Renal pelvis (tissue), 4 donors: Measurements from ENCODE around the gene HCFC1R1. TPM values are rescaled to one million over a fixed set of nuclear protein-coding genes. Genes with fewer than 3 reads are reported as not detected.
A peak's percentile ranks its signal among the peaks of the same experiment; 100 is the strongest.

Experiments used
- DNase-seq: peaks from one replicate; pipeline ENCODE4 v3.0.0-alpha.2; 2013
- polyA plus RNA-seq, 3 donors: library from polyadenylated mRNA; unstranded; fragments of 120-200 nt; gene quantifications; one replicate each; pipeline ENCODE4 v1.2.1, GENCODE V29; 2013; ENCODE audit not compliant: insufficient read length in 3 of 3

HCFC1R1 gene
- polyA plus RNA-seq, 3 donors = 69.1 to 76.5 (median 71.3) TPM

DNA sequence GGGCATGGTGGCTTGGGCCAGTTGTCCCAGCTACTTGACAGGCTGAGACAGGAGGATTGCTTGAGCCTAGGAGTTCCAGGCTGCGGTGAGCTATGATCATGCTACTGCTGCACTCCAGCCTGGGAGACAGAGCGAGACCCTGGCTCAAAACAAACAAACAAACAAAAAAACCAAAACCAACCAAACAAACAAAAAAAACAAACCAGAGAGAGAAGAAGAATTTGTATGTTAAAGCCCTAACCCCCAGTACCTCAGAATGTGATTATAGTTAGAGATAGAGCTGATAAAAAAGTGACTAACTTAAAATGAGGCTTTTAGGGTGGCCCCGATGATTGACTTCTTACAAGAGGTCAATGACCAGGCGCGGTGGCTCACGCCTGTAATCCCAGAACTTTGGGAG is 21.0 kb upstream of the HCFC1R1 start:
- no peak for DNase-seq

DNA sequence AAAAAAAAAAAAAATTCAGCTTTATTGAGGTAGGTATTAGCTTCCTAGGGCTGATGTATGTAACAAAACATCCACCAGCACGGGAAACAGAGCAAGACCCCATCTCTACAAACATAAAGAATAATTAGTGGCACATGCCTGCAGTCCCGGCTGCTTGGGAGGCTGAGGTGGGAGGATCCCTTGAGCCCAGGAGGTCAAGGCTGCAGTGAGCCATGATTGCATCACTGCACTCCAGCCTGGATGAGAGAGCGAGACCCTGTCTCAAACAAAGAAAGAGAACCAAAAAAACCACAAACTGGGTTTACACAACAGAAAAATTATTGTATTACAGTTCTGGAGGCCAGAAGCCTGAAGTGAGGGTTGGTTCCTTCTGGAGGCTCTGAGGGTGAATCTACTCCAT is 18.6 kb upstream of the HCFC1R1 start:
- DNase-seq = no peak

DNA sequence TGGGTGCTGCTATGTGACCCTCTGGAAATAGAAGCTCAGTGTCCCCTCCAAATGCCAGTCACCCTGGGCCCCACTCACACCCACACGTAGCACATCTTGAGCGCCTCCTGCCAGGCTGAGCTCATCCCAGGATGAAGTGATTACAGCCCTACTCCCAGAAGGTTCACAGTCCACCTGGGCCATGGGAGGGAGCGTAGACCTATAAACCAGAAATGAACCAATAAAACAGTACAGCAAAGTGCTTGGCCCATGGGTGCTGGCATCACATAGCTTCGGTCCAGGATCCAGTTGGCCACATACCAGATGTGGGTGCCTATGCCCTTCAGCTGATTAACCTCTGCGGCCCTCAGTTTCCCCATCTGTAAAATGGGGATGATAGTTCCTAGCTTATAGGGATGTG is 15.2 kb upstream of the HCFC1R1 start:
- DNase-seq = no peak

DNA sequence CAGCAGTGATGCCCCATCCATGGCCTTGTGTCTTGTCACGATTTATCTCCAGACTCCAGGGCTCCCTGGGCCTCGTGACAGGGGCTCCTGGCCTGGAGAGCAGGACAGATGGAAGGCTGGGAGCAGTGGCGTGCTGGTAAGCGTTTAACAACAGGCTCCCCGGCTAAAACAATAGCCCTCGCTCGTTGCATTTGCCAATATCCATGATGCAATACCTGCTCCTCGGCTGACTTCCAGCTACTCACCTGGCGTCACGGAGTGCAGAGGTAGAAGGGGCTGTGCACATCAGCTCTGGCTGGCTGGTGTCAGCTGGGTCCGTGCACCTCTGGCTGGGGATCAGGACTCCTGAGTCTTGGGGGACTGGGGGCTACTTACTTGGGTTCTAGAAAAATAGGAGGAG is 14.5 kb upstream of the HCFC1R1 start:
- no peak for DNase-seq

DNA sequence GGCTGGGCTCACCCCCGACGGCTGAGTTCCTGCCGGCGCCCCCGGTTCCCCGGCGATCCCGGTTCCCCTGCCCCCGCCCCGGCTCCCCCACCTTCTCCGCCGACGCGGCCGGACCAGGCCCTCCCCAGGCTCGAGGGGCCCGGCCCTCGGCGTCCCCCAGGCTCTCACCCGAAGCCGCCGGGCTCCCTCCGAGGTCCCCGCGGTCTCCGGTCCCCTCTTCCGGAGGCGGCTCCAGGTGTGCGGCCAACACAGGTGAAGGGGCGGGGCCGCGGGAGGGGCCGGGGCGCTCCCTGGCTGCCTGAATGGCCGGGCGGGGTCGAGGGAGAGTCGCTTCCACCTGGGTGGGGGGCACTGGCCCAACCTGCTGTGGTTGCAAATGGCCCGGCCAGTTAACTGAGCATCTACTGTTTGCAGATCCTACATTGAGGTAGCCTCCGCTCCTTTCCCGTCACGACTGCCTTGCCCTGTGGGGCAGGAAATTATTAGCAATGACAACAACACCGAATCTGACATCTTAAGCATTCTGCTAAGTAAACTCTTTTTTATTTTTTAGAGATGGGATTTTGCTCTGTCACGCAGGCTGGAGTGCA is 13.1 kb upstream of the HCFC1R1 start, which contains the start of gene BICDL2:
BICDL2 (minus strand) TSS at position 219 of the 590 bp plus-strand sequence. CDS start 1,448 bp downstream, outside the sequence.
- no peak for DNase-seq

DNA sequence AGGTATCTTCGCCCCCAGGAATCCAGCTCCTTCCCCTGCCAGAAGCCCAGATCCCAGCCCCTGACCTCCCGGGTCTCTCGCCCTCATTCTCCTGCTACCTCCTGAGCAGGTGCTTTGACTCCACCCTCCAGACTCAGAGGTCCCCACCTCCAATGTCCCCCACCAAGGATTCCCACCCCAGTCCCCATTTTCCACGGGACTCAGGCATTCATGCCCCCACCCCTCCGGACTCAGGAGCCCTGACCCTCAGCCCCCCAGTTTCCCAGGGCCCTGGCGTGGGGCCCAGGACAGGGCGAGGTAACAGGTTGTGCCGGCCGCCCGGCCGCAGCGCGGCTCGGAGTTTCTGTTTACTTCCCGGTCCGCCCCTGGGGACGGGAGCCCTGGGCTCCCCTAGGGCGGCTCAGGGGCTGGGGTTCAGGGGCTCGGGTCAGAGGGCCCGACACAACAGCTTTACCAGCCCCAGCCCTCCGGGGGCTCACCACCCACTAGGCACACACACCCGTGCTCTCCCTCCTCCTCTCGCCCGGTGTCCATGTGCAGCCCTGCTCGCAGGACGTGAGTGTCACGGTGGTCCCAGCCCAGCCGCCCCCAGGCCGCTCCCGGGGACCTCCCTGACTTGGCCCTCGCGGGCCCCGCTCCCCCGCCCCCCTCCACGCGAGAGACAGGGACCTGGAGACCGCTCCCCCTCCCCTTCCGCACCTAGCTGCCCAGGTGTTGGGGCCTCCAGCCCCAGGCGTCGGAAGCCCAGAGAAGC is 12.4 kb upstream of the HCFC1R1 start:
- DNase-seq = no peak

DNA sequence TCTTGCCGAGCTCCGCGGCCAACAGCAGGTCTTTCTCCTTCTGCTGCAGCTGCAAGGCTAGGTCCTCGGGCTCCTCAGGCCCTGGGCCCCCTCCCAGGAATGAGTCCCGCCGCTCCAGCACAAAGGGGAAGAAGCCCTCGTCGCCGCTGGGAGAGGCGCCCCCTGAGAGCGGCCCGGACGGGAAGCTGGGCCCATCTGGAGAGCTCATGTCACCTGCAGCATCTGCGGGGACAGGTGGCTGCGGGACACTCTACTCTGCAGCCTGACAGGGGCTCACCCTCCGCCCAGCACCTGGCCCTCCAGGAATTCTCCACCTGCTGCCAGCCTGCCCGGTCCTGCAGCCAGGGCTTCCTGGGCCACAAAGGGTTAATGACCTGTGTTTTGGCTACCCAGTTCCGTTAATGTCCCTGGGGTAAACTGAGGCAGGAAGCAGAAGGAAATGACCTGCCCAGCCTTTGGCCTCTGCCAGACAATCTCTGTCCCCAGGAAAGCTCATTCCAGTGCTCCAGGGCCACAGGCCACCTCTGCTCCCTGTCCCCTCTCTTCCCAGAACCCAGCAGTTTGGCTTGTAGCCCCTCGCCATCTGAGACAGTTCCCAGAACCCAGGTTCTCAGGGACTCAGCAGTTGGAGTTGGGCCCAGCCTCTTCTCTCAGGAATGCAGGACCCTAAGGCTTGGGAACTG is 11.7 kb upstream of the HCFC1R1 start:
- no peak for DNase-seq

DNA sequence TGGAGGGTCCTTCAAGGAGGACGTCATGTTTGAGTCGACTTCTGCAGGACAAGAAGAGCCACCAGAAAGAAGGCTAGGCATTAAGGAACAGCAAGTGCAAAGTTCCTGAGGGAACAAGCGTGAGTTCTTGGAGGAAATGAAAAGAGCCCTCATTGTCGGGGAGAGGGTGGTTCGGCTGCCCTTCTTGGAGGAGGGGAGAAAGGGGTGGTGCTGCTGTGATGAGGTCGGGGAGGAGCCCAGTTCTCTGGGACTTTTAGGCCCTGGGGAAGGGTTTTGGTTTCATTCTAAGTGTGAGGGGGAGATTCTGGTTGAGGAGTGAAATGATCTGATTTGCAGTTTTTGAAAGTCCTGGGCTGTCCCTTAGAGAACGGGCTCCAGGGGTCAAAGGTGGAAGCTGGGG is 8.9 kb upstream of the HCFC1R1 start:
- no peak for DNase-seq

DNA sequence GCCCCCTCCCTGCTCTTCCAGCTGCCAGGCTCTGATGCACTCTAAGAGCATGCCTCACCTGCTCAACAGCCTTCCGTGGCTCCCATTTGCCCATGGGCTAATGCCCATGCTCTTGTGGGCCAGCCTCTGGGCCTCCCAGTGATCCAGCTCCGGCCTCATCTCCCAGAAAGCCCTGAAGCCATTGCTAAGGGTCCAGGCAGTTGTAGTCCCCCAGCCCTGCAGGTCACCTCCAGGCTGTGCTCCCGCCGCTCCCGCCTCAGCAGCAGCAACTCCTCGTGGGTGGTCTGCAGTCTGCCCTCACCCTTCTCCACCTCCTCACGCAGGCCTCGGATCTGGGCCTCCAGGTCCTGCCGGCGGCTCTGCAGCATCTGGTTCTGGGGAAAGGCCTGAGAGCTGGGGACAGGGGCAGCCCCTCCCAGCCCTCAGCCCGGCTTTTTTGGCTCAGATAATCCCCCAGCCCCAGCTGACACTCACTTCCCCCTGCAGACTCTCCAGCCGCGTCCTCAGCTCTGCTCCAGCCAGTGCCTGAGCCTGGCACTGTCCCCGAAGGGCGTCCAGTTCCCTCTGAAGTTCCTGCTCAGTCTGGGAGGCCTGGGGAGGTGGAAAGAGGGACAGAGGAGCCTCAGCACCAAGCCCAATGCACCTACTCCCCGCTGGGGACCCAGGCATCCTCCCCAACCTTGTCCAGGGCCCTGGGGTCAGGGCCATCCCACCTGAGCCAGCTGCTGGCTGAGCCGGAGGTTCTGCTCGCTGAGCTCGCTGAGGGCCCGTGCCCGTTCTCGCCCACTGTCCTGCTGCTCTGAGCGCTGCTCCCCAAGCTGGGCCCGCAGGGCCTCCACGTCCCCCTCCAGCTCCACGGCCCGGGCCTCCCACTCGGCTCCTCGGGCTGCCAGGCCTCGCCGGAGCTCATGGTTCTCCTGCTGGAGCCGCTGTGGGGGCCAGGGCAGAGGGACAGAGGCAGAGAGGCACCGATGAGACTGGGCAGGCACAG is 6.8 kb upstream of the HCFC1R1 start:
- DNase-seq = no peak

DNA sequence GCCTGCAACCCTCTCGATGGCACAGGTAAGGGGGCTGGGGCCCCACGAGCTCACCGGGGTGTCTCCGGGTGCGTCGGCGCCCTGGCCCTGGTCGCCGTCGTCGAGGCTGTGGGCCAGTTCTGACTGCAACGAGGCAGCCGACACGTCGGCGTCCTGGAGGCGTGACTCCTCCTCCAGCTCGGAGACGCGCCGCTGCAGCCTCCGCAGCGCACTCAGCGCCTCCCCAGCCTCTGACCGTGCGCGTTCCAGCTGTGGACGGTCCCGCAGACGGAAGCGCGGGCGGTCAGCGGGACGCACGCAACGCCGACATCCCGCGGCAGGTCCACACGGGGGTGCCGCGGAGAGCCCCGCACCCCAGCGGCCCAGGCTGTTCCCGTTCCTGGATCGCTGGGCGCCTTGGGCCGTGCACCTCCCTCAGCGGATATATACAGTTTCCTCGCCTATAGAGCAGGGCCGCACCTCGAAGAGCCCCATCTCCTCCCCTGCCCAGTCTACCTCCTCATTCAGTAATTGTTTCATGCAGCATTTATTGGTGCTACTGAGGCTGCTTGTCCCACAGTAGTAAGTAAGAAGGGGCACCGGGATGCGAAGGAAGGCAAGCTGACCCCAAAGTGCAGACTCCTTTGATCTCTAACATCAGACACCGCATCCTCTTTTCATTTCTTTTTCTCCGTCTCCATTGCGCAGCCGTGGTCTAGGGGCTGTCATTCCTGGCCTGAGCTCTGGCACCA is 5.9 kb upstream of the HCFC1R1 start:
- no peak for DNase-seq

DNA sequence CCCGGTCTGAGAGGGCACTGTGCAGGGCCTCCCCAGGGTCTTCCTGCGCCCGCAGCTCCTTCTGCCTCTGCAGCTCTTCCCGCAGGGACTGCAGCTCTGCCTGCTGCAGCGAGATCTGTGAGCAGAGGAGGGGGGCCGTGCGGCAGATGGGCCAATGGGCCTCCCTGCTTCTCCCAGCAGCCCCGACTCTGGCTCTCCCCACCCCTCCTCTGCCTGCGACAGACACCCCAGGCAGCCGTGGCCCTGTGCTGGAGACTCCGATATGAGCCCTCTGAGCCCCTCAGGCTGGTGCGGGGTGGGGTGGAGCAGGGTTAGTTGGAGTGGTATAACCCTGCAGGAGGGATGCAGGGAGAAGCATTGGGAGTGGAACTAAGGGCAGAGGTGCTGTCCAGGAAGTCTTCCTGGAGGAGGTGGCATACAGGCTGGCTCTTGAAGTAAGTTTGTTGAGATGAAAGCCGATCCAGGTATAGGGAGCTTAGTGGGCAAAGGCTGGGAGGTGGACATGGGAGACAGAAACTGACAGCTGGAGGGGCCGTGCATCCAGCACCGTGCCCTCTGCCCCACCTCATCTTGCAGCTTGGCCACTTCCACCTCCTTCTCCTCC is 5.1 kb upstream of the HCFC1R1 start:
- no peak for DNase-seq

DNA sequence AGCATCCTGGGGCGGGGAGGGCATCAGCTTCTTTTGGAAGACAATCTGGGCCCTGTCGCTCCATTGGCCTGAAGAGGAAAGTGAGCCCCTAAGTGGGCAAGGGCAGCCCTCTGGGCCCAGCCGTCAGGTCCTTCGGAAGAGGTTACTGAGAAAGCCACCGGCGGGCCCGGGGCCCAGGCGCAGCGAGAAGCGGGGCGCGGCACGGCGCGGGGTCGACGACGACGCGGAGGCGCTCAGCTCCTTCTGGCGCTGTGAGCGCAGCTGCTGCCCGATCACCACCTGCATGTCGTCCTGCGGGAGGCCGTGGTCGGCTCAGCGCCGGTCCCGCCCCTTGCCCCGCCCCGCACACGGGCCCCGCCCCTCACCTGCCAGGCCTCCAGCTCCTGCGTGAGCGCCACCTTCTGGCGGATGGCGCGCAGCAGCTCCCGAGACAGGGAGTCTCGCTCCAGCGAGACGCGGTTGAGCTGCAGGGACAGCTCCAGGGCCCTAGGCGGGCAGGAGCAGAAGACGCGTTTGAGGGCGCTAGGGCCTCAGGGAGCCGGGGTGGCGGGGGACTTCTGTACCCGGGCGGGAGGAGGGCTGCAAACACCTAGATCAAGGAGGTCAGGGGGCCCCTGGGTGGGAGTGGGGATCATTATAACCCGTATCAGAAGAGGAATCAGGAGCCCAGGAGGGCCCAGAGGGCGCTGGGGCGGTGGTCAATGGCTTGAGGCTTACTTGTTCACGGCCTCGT is 4.4 kb upstream of the HCFC1R1 start:
- peak; percentile 82 for DNase-seq

DNA sequence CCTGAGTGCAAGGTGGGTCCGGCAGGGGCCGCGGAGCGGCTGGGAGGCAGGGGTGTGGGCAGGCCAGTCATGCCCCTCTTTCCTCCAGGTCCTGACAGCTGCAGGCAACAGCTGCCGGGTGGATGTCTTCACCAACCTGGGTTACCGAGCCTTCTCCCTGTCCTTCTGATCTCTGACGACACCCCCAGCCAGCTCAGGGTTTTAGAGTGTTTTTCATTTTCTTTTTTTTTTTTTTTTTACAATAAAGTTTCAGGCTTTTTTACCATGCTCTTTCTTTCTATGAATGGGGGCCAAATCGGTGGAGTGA is 3.7 kb upstream of the HCFC1R1 start:
- no peak for DNase-seq

DNA sequence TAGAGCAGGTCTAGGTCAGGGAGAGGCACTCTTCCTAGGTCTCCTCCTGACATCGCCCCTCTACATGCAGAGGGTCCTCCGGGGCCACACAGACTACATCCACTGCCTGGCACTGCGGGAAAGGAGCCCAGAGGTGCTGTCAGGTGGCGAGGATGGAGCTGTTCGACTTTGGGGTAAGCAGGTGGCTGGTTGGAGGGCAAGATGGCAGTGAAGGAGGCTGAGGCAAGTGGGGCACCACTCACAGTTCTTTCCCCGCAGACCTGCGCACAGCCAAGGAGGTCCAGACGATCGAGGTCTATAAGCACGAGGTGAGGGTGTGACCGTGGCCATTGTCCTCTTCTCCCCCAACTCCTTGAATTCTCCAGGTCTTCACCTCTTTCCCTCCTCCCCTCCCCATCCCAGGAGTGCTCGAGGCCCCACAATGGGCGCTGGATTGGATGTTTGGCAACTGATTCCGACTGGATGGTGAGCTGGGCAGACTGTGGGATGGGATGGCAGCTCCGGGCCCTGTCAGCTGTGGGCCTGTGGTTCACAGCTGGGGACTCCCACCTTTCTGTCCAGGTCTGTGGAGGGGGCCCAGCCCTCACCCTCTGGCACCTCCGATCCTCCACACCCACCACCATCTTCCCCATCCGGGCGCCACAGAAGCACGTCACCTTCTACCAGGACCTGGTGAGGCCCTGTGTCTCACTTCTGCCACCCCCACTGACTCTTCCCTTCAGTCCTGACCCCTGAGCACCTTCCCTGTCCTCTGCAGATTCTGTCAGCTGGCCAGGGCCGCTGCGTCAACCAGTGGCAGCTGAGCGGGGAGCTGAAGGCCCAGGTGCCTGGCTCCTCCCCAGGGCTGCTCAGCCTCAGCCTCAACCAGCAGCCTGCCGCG is 3.1 kb upstream of the HCFC1R1 start:
- DNase-seq = no peak

DNA sequence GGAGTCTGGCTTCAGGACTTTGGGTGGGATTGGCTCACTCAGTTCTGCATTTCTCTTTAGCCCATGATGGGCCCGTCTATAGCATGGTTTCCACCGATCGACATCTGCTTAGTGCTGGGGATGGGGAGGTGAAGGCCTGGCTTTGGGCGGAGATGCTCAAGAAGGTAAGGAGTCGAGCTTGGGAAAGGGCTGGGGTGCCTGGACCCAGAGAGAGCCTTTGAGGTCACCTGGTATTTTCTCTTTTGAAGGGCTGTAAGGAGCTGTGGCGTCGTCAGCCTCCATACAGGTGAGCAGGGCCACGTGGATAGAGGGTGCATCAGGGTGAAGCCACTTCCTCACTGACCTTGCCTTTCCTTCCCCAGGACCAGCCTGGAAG is 2.2 kb upstream of the HCFC1R1 start:
- DNase-seq = no peak

DNA sequence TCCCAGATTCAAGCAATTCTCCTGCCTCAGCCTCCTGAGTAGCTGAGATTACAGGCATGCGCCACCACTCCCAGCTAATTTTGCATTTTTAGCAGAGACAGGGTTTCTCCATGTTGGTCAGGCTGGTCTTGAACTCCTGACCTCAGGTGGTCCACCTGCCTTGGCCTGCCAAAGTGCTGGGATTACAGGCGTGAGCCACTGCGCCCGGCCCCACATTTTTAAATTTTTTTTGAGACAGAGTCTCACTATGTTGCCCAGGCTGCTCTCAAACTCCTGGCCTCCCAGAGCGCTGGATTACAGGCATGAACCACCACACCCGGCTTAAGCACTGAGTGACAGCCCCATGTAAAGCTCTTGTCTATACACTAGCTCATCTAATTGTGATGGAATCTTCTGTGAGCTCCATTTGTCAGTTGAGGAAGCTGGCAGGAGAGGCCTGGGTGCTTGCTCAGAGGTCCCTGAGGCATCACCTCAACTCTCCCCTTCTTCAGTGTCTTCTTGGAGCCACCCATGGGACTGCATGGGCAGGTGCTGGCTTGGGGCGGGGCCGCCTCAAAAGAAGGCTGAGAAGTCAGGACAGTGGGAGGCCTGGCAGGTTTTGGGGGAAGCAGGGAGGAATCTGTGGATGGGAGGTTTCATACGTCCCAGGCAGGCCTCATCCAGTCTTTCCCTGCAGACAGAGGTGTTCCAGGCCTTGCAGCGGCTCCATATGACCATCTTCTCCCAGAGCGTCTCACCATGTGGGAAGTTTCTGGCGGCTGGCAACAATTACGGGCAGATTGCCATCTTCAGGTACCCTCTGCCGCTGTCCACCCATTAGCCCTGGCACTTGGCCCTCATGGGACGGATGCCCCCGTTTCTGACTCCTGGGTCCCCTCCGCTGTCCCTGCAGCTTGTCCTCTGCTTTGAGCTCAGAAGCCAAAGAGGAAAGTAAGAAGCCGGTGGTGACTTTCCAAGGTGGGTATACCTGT is 1.6 kb upstream of the HCFC1R1 start:
- no peak for DNase-seq

DNA sequence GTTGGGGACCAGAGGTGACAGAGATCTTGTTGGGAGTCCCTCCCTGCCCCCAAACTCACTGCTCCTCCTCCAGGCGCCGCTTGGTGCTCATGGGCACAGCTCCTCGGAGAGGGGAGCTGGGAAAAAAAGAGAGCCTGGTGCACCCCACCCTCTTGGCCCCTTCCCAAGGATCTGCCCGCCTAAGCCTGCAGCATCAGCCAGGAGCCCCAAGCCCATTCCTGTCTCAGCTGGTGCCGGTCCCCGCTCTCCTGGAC is 400 bp downstream of the HCFC1R1 start:
- no peak for DNase-seq

DNA sequence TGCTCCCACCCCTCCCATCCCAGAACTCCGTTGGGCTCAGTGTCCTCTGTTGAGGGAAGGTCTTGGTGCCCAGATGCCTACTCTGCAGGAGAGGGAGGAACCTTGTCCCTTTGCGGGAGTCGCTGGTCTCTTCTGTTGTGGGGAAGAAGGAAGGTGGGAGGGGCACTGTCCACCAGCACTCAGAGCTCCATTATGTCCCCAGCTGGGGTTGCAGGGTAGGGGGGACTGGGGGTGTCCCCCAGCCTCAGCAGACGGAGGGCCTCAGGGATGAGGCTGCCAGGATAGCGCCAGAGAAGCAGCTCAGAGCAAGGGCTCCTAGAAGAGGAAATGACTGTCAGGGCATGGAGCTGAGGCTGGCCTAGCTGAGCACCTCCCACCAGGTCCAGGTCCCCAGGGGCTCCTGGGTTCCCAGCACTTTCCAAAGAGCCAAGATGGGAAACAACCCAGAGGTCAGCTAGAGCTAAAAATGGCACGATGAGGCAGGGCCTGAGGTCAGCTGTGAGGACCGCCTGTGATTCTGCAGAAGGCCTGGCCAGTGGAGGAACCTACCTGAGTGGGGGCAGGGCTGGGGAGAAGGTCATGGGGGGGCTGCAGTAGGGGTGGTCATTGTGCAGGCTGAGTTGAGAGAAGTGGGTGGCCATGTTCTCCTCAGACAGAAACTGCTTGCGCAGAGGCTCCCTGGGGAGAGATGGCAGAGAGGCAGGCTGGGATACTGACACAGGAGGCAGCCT is 893 bp downstream of the HCFC1R1 start:
- DNase-seq = no peak
